Measurements from ENCODE around the gene FAM168B. TPM values are rescaled to one million over a fixed set of nuclear protein-coding genes. Genes with fewer than 3 reads are reported as not detected.

FAM168B gene
- total and polyA plus RNA-seq, 2 of the 13 experiments (the other 11 are each of a cell fraction or from before 2014, with no cell fraction given), result 64.5 to 113 TPM

DNA sequence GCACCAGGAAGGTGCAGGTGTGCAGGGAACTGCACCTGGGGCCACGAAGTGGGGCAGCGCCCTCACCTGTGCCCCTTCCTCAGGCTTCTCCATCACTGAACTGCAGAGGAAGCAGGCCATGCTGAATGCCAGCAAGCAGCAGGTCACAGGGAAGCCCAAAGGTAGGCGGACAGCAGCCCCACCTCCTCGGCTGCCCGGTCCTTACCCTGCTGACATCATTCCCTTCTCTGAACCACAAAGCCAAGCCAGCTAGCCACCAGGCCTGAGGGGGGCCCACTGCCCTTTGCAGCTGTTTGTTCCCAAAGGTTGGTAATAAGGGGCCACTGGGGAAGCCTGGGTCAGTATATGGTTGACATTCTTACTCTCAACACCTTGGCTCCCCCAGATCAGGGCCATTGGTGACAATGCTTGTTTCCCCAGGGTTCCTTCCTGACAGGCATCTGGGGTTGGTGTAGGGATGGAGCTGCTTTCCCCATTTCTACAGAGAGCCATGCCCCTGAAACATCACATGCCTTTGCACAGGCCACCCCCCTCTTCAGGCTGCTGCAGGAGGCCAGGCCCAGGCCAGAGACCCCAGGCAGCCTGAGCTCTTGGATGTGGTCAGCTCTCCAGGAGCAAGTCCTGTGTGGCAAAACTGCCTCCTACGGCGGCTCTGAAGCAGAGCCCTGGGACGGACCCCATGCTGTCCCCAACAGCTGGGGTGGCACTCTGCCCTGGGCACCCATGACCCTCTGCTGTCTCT is 47.8 kb downstream of the FAM168B start:
- ChIA-PET POLR2A (no interaction called here), CTCF (ENCODE audit: low intra/inter-chr PET ratio, low total read pairs) (no interaction called here)
- DNase-seq (ENCODE audit: low spot score), result no peak
- Histone ChIP-seq H4K20me1 (ENCODE audit: insufficient read depth, low read length) (no peaks in the 10 kb centered on the region; the same call in none of the 2 replicates), H3K4me1 (ENCODE audit: insufficient read depth, low read length) (no peaks in the 10 kb centered on the region), H3K27ac (ENCODE audit: extremely low read length, insufficient read depth, low read length) (no peak overlapping the region), H2AFZ (ENCODE audit: low read length) (no peak overlapping the region), H3K79me2 (ENCODE audit: insufficient read depth, low read length) (no peaks in the 10 kb centered on the region), H3K36me3 (replicated peaks in 1 of 2; ENCODE audit: control insufficient read depth in 1 of 2, insufficient read depth in 2 of 2, low read length in 2 of 2) (peaks cover 23 to 37% of the 10 kb centered on the region in 2 experiments; a peak in 4 of 5 replicates), H3K4me3 (replicated peaks in 1 of 3; ENCODE audit: insufficient read depth in 1 of 3, low read depth in 2 of 3, low read length in 3 of 3) (no peak overlapping the region), H3K9ac (ENCODE audit: insufficient read depth, low read depth, low read length) (no peak overlapping the region), H3K9me3 (ENCODE audit: low read length) (no peaks in the 10 kb centered on the region), H3K4me2 (ENCODE audit: low read depth, low read length) (no peak overlapping the region), H3K27me3 (ENCODE audit: control insufficient read depth in 1 of 2, insufficient read depth in 2 of 2, low read length in 2 of 2) (no peaks in the 10 kb centered on the region)
- no peak for FAIRE-seq
- no TSS peak for BruUV-seq (replicated peaks)
- peak; percentile 8 for ATAC-seq
- WGBS (ENCODE audit: low lambda C conversion rate), result 100% methylated on average over 2 of the region's 8 CpGs
- in situ Hi-C loops (cut with HindIII; ENCODE audit: extremely low pct_ligation_motif_present, low pct_unique_long_range_greater_than_20kb), result no loop called here
- intact Hi-C loops (cut with micrococcal nuclease; ENCODE audit: unreplicated experiment), result no loop called here
- TF ChIP-seq HMGXB3 (CRISPR knock-in tag; IDR thresholded peaks at IDR 0.05; ENCODE audit: borderline replicate concordance) (no peak), ZNF142 (CRISPR knock-in tag; IDR thresholded peaks at IDR 0.05) (no peak), ZSCAN20 (CRISPR knock-in tag; IDR thresholded peaks at IDR 0.05; ENCODE audit: borderline replicate concordance) (no peak), MLLT10 (CRISPR knock-in tag; IDR thresholded peaks at IDR 0.05) (no peak), ZNF816 (CRISPR knock-in tag; IDR thresholded peaks at IDR 0.05; ENCODE audit: borderline replicate concordance) (no peak), PTBP1 (IDR thresholded peaks at IDR 0.05; ENCODE audit: low read depth, low read length, poor library complexity, severe bottlenecking) (no peak), RARA (CRISPR knock-in tag; IDR thresholded peaks at IDR 0.05) (no peak), ZBED4 (CRISPR knock-in tag; IDR thresholded peaks at IDR 0.05; ENCODE audit: borderline replicate concordance) (no peak), ZNF543 (CRISPR knock-in tag; IDR thresholded peaks at IDR 0.05) (no peak)

Data from HepG2 (cell line).